Measurements from ENCODE around the gene PRKN. TPM values are rescaled to one million over a fixed set of nuclear protein-coding genes. Genes with fewer than 3 reads are reported as not detected.

PRKN gene
- total RNA-seq, 1 experiment from 2014 or later = not detected

DNA sequence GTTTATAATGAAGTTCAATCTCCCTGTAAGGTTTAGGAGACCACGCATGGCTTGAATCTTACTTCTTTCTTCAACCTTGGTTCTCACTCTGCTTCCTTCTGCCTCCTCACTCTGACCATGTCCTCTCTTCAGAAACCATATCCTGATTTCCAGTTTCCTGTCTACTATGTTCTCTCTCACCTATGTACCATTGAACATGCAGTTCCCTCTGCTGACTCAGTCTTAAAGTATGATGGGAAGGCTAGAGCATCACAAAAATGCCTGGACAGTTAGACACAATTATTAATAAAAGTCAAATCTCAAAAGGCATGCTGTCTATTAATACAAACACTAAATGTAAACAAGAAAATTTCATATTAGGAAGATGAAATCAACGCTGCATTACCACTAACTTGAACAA lies 151.6 kb downstream of the PRKN start:
- H3K36me3 ChIP-seq (ENCODE audit: low read depth) = no peaks in the 10 kb centered on the region
- no peak overlapping the region for H3K4me2 ChIP-seq
- TF ChIP-seq, protein P1, sequence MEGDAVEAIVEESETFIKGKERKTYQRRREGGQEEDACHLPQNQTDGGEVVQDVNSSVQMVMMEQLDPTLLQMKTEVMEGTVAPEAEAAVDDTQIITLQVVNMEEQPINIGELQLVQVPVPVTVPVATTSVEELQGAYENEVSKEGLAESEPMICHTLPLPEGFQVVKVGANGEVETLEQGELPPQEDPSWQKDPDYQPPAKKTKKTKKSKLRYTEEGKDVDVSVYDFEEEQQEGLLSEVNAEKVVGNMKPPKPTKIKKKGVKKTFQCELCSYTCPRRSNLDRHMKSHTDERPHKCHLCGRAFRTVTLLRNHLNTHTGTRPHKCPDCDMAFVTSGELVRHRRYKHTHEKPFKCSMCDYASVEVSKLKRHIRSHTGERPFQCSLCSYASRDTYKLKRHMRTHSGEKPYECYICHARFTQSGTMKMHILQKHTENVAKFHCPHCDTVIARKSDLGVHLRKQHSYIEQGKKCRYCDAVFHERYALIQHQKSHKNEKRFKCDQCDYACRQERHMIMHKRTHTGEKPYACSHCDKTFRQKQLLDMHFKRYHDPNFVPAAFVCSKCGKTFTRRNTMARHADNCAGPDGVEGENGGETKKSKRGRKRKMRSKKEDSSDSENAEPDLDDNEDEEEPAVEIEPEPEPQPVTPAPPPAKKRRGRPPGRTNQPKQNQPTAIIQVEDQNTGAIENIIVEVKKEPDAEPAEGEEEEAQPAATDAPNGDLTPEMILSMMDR (conservative IDR thresholded peaks at IDR 0.05) = no peak
- TF ChIP-seq EZH2 (IDR thresholded peaks at IDR 0.05; ENCODE audit: low read depth) = no peak
- no TSS peak for BruUV-seq (replicated peaks)
- H3K27ac ChIP-seq = no peak overlapping the region
- no peaks in the 10 kb centered on the region for H3K27me3 ChIP-seq (ENCODE audit: insufficient read depth, low read depth)
- no peak for DNase-seq
- no peaks in the 10 kb centered on the region for H3K9me2 ChIP-seq (ENCODE audit: insufficient read depth)
- H3K4me3 ChIP-seq = no peak overlapping the region
- no peaks in the 10 kb centered on the region for H3K9me3 ChIP-seq (ENCODE audit: insufficient read depth, low read depth)
- ChIA-PET POLR2A (ENCODE audit: unreplicated experiment) (no interaction called here), CTCF (no interaction called here)
- no peaks in the 10 kb centered on the region for H3K79me2 ChIP-seq (ENCODE audit: low read depth)
- H3K4me1 ChIP-seq (replicated peaks; ENCODE audit: insufficient read depth) = no peaks in the 10 kb centered on the region
- H2AFZ ChIP-seq = no peak overlapping the region
- no peaks in the 10 kb centered on the region for H3F3A ChIP-seq (ENCODE audit: insufficient read depth, low read depth)
- no peaks in the 10 kb centered on the region for H4K20me1 ChIP-seq (ENCODE audit: insufficient read depth)
- intact Hi-C loops (cut with micrococcal nuclease; ENCODE audit: unreplicated experiment) = no loop called here

DNA sequence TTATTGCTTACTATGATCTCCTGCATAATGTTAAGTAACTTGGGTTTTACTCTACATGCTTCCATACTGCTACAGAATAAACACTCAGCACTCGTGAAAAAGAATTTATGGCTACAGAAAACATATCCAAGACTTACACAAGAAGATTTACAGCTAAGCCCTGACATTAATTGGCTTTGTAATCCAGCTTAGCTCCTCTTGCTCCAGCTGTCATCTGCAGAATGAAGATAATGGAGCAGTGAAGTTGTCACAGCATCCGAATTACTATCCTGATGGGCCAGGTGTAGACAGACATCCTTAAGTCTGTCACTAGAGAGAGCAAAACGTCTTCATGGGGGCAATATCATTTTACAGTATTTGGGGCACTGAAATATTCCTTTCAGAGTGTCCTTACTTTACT lies 155.3 kb downstream of the PRKN start:
- Histone ChIP-seq H3K4me3 (no peak overlapping the region), H3K27ac (no peak overlapping the region), H3F3A (ENCODE audit: insufficient read depth, low read depth) (no peaks in the 10 kb centered on the region), H3K36me3 (ENCODE audit: low read depth) (no peaks in the 10 kb centered on the region), H3K27me3 (ENCODE audit: insufficient read depth, low read depth) (no peaks in the 10 kb centered on the region), H3K9me3 (ENCODE audit: insufficient read depth, low read depth) (no peaks in the 10 kb centered on the region), H3K79me2 (ENCODE audit: low read depth) (no peaks in the 10 kb centered on the region), H3K4me1 (replicated peaks; ENCODE audit: insufficient read depth) (no peaks in the 10 kb centered on the region), H2AFZ (no peak overlapping the region), H4K20me1 (ENCODE audit: insufficient read depth) (no peaks in the 10 kb centered on the region), H3K9me2 (ENCODE audit: insufficient read depth) (no peaks in the 10 kb centered on the region), H3K4me2 (no peak overlapping the region)
- ChIA-PET POLR2A (ENCODE audit: unreplicated experiment) (no interaction called here), CTCF (no interaction called here)
- TF ChIP-seq EZH2 (IDR thresholded peaks at IDR 0.05; ENCODE audit: low read depth) = no peak
- no TSS peak for BruUV-seq (replicated peaks)
- intact Hi-C loops (cut with micrococcal nuclease; ENCODE audit: unreplicated experiment) = no loop called here
- DNase-seq = no peak

DNA sequence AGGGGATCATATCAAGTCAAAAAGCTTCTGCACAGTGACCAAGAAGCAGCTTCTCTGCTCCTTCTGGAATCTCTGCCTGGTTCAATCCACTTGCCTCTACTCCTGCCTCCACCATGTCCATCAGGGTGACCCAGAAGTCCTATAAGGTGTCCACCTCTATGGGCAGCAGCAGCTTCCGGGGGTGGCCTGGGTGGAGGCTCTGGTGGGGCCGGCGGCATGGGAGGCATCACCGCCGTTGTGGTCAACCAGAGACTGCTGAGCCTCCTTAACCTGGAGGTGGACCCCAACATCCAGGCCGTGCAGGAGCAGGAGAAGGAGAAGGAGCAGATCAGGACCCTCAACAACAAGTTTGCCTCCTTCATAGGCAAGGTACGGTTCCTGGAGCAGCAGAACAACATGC lies 159.3 kb downstream of the PRKN start:
- BruUV-seq (replicated peaks) = no TSS peak
- no peak overlapping the region for H3K4me2 ChIP-seq
- no peaks in the 10 kb centered on the region for H3K9me3 ChIP-seq (ENCODE audit: insufficient read depth, low read depth)
- no peaks in the 10 kb centered on the region for H4K20me1 ChIP-seq (ENCODE audit: insufficient read depth)
- no peaks in the 10 kb centered on the region for H3K27me3 ChIP-seq (ENCODE audit: insufficient read depth, low read depth)
- POLR2A ChIA-PET (ENCODE audit: unreplicated experiment) = no interaction called here
- CTCF ChIA-PET = no interaction called here
- H3K27ac ChIP-seq = no peak overlapping the region
- TF ChIP-seq, protein P1 (conservative IDR thresholded peaks at IDR 0.05) = no peak
- TF ChIP-seq EZH2 (IDR thresholded peaks at IDR 0.05; ENCODE audit: low read depth) = no peak
- H3K36me3 ChIP-seq (ENCODE audit: low read depth) = no peaks in the 10 kb centered on the region
- no peak overlapping the region for H2AFZ ChIP-seq
- DNase-seq = no peak
- H3K4me1 ChIP-seq (replicated peaks; ENCODE audit: insufficient read depth) = no peaks in the 10 kb centered on the region
- intact Hi-C loops (cut with micrococcal nuclease; ENCODE audit: unreplicated experiment) = no loop called here
- no peak overlapping the region for H3K4me3 ChIP-seq
- H3K79me2 ChIP-seq (ENCODE audit: low read depth) = no peaks in the 10 kb centered on the region
- no peaks in the 10 kb centered on the region for H3F3A ChIP-seq (ENCODE audit: insufficient read depth, low read depth)
- H3K9me2 ChIP-seq (ENCODE audit: insufficient read depth) = no peaks in the 10 kb centered on the region

DNA sequence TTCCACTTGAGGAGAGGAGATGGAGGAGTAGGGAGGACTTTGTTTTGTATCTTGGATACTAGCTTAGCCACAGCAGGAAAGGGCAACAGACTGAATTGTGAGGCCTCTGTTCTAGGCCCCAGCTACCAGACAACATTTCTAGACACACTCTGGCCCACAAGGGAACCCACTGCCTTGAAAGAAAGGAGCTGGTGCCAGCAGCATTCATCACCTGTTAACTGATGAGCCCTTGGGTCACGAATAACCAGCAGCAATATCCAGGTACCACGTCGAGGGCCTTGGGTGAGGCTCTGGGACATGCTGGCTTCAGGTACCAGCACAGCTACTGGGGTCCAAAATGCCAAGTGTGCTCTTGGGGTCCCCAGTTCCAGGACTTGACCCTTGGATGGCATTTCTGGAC lies 165.5 kb downstream of the PRKN start:
- no peaks in the 10 kb centered on the region for H4K20me1 ChIP-seq (ENCODE audit: insufficient read depth)
- no peaks in the 10 kb centered on the region for H3F3A ChIP-seq (ENCODE audit: insufficient read depth, low read depth)
- ChIA-PET CTCF (no interaction called here), POLR2A (ENCODE audit: unreplicated experiment) (no interaction called here)
- intact Hi-C loops (cut with micrococcal nuclease; ENCODE audit: unreplicated experiment) = no loop called here
- no peaks in the 10 kb centered on the region for H3K4me1 ChIP-seq (replicated peaks; ENCODE audit: insufficient read depth)
- DNase-seq = no peak
- BruUV-seq (replicated peaks) = no TSS peak
- H3K27me3 ChIP-seq (ENCODE audit: insufficient read depth, low read depth) = peaks cover 27% of the 10 kb centered on the region; the same call in 1 of the 2 replicates
- no peaks in the 10 kb centered on the region for H3K9me3 ChIP-seq (ENCODE audit: insufficient read depth, low read depth)
- no peak overlapping the region for H2AFZ ChIP-seq
- H3K4me3 ChIP-seq = no peak overlapping the region
- H3K9me2 ChIP-seq (ENCODE audit: insufficient read depth) = no peaks in the 10 kb centered on the region
- no peaks in the 10 kb centered on the region for H3K79me2 ChIP-seq (ENCODE audit: low read depth)
- no peaks in the 10 kb centered on the region for H3K36me3 ChIP-seq (ENCODE audit: low read depth)
- no peak overlapping the region for H3K27ac ChIP-seq
- TF ChIP-seq, protein P1 (conservative IDR thresholded peaks at IDR 0.05) = no peak
- TF ChIP-seq EZH2 (IDR thresholded peaks at IDR 0.05; ENCODE audit: low read depth) = no peak
- no peak overlapping the region for H3K4me2 ChIP-seq
